ENCODE data around the gene GALR3. TPM values are rescaled to one million over a fixed set of nuclear protein-coding genes. Genes with fewer than 3 reads are reported as not detected.

GALR3 gene
- total and polyA plus RNA-seq, 12 donors = 0.03 TPM; not detected in 11

GRCh38 chr22:37848587-37849088 lies 25.5 kb downstream of the GALR3 start:
- ATAC-seq (no peak), DNase-seq (no peak)
- WGBS, 2 donors = 23 to 31% methylated on average over 27 of the region's 27 CpGs
- intact Hi-C loops (cut with DNase I) = no loop called here
- Histone ChIP-seq H3K27ac (peak overlapping the region; percentile 68 to 94 (median 90)), H3K36me3 (peaks cover 0 to 33% (median 21%) of the 10 kb centered on the region in 9 donors), H3K9me3 (peaks cover 0 to 7% (median 0%) of the 10 kb centered on the region in 11 donors), H3K27me3 (no peaks in the 10 kb centered on the region), H3K4me1 (peaks cover 3 to 45% (median 30%) of the 10 kb centered on the region in 9 donors), H3K4me3 (peak overlapping the region; percentile 65 to 87 (median 76))
- TF ChIP-seq, protein P1, sequence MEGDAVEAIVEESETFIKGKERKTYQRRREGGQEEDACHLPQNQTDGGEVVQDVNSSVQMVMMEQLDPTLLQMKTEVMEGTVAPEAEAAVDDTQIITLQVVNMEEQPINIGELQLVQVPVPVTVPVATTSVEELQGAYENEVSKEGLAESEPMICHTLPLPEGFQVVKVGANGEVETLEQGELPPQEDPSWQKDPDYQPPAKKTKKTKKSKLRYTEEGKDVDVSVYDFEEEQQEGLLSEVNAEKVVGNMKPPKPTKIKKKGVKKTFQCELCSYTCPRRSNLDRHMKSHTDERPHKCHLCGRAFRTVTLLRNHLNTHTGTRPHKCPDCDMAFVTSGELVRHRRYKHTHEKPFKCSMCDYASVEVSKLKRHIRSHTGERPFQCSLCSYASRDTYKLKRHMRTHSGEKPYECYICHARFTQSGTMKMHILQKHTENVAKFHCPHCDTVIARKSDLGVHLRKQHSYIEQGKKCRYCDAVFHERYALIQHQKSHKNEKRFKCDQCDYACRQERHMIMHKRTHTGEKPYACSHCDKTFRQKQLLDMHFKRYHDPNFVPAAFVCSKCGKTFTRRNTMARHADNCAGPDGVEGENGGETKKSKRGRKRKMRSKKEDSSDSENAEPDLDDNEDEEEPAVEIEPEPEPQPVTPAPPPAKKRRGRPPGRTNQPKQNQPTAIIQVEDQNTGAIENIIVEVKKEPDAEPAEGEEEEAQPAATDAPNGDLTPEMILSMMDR (IDR thresholded peaks at IDR 0.05) = no peak

DNA sequence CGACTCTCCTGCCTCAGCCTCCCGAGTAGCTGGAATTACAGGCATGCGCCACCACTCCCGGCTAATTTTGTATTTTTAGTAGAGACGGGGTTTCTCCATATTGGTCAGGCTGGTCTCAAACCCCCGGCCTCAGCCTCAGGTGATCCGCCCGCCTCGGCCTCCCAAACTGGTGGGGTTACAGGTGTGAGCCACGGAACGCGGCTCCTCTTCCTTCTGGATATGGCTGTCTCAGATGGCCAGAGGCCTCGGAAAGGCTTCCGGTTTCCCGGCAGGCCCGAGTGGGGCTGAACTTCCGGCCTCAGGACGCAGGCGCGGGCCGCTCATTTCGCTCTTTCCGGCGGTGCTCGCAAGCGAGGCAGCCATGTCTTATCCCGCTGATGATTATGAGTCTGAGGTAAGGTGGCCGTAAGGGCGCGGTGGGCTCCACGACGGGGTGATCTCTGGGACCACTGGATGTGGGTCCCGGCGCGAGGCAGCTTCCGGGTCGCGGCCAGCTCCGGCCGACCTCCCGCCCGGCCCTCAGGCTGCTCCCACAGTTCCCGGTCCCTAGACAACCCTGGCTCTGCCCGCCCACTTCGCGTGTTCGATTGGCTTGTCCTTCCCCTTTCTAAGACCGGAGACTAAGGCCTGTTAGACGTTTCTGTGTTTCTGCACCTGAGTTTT lies 26.0 kb downstream of the GALR3 start, which contains the start of gene EIF3L:
EIF3L (plus strand) TSS at position 331 of the 663 bp plus-strand sequence; CDS start at position 362, 31 bp downstream.
- WGBS, 2 donors = 0 to 1% methylated on average over 49 of the region's 49 CpGs
- ATAC-seq = peak; percentile 89 to 94 (median 91)
- H3K27me3 ChIP-seq = no peaks in the 10 kb centered on the region
- DNase-seq = peak; percentile 89 to 90
- TF ChIP-seq, protein P1 (IDR thresholded peaks at IDR 0.05) = no peak
- intact Hi-C loops (cut with DNase I) = no loop called here
- peaks cover 3 to 50% (median 30%) of the 10 kb centered on the region in 9 donors for H3K4me1 ChIP-seq
- H3K9me3 ChIP-seq = peaks cover 0 to 7% (median 0%) of the 10 kb centered on the region in 11 donors
- H3K27ac ChIP-seq = peak within 1 kb of the TSS; percentile 68 to 94 (median 90)
- peaks cover 0 to 39% (median 21%) of the 10 kb centered on the region in 9 donors for H3K36me3 ChIP-seq
- H3K4me3 ChIP-seq = peak within 1 kb of the TSS; percentile 65 to 87 (median 76)

- Histone ChIP-seq H3K27me3 (no peaks in the 10 kb centered on the region), H3K27ac (no peak overlapping the region), H3K4me3 (no peak overlapping the region), H3K36me3 (peaks cover 0 to 55% (median 29%) of the 10 kb centered on the region in 9 donors), H3K4me1 (peaks cover 5 to 65% (median 32%) of the 10 kb centered on the region in 9 donors), H3K9me3 (no peaks in the 10 kb centered on the region)
- intact Hi-C loops (cut with DNase I) = loop anchor here in 1 of 10 donors (5.0 kb wide), 1 partner anchor 44 kb away; the partner anchor contains the start of gene GCAT
- no peak for DNase-seq
- 87 to 93% methylated on average over 4 of the region's 4 CpGs for WGBS, 2 donors
- ATAC-seq = no peak
- TF ChIP-seq, protein P1 (IDR thresholded peaks at IDR 0.05) = no peak
Measured at GRCh38 chr22:37850801-37851200, 27.6 kb downstream of the GALR3 start.

GRCh38 chr22:37852418-37852817 lies 29.2 kb downstream of the GALR3 start:
- H3K27ac ChIP-seq = no peak overlapping the region
- no peaks in the 10 kb centered on the region for H3K9me3 ChIP-seq
- TF ChIP-seq, protein P1 (IDR thresholded peaks at IDR 0.05) = no peak
- DNase-seq (no peak), ATAC-seq (no peak)
- no peaks in the 10 kb centered on the region for H3K27me3 ChIP-seq
- no peak overlapping the region for H3K4me3 ChIP-seq
- intact Hi-C loops (cut with DNase I) = loop anchor here in 1 of 10 donors (5.0 kb wide), 1 partner anchor 45 kb away; the partner anchor contains the start of gene GCAT
- H3K36me3 ChIP-seq = peaks cover 0 to 71% (median 42%) of the 10 kb centered on the region in 9 donors
- peaks cover 5 to 65% (median 32%) of the 10 kb centered on the region in 9 donors for H3K4me1 ChIP-seq
- 55 to 56% methylated on average over 5 of the region's 5 CpGs for WGBS, 2 donors

Measured in heart right ventricle (tissue), 16 donors.